ENCODE data around the gene OR6C1.
"Not testable (repeated sequence)": the region's sequence is repeated elsewhere in the genome, so short reads cannot be mapped to it uniquely, and the experiment has no call there.

Gene OR6C1
- total RNA-seq, result 0 reads per million in 9 experiments

DNA sequence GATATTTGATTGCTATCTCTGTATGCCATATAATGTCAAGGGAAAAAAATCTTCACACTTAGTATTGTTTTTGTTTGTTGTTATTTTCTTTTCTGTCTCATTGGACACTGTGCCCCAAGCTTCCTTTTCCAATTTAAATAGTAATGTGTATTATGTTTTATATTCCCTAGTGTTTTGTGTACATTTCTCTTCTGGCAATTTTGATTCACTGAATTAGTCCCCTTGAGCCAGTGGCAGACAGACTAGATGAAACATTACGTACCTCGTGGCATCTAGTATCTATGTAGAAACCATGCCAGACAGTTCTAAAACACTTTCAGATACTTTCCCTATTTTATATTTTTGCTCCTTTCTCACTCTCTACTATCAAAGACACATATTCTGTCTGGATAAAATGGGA is at the start of gene OR6C1:
Gene OR6C1 (plus strand): TSS at position 301 of the 400 bp plus-strand sequence. CDS start 6,257 bp downstream, outside the sequence.
- no peak within 1 kb of the TSS for H3K27ac Mint-ChIP-seq
- ATAC-seq (replicated peaks) (no peak), DNase-seq (no peak)
- H3K4me1 Mint-ChIP-seq (ENCODE audit: low read depth in 2 of 2), result no peaks in the 10 kb centered on the region
- no peaks in the 10 kb centered on the region for H3K36me3 Mint-ChIP-seq (ENCODE audit: insufficient read depth)
- peaks cover 8 to 24% of the 10 kb centered on the region in 2 donors for H3K27me3 Mint-ChIP-seq
- H3K9me3 Mint-ChIP-seq, result no peaks in the 10 kb centered on the region
- H3K4me3 Mint-ChIP-seq, result no peak within 1 kb of the TSS

GRCh38 chr12:55280991-55281390 is 33.2 kb upstream of the OR6C1 start:
- H3K9me3 Mint-ChIP-seq, result no peaks in the 10 kb centered on the region
- no peak overlapping the region for H3K27ac Mint-ChIP-seq
- no peaks in the 10 kb centered on the region for H3K36me3 Mint-ChIP-seq (ENCODE audit: insufficient read depth)
- DNase-seq, result no peak
- no peak overlapping the region for H3K4me3 Mint-ChIP-seq
- H3K27me3 Mint-ChIP-seq, result peaks cover 22 to 39% of the 10 kb centered on the region in 2 donors
- ATAC-seq (replicated peaks), result no peak
- H3K4me1 Mint-ChIP-seq (ENCODE audit: low read depth in 2 of 2), result no peaks in the 10 kb centered on the region

GRCh38 chr12:55289999-55290398 is 24.1 kb upstream of the OR6C1 start:
- no peaks in the 10 kb centered on the region for H3K9me3 Mint-ChIP-seq
- no peak for DNase-seq

GRCh38 chr12:55296469-55296868 is 17.7 kb upstream of the OR6C1 start, which contains the start of gene OR6C6:
OR6C6 (minus strand) TSS chr12:55296569; CDS start chr12:55295232, 1,337 bp downstream.
- H3K9me3 Mint-ChIP-seq, result no peaks in the 10 kb centered on the region
- peaks cover 28% of the 10 kb centered on the region in 2 donors for H3K27me3 Mint-ChIP-seq
- H3K4me3 Mint-ChIP-seq, result no peak within 1 kb of the TSS
- DNase-seq, result no peak
- no peaks in the 10 kb centered on the region for H3K4me1 Mint-ChIP-seq (ENCODE audit: low read depth in 2 of 2)
- H3K27ac Mint-ChIP-seq, result no peak within 1 kb of the TSS
- no peaks in the 10 kb centered on the region for H3K36me3 Mint-ChIP-seq (ENCODE audit: insufficient read depth)
- ATAC-seq (replicated peaks), result no peak

More at GRCh38 chr12:55289999-55290398, 24.1 kb upstream of the OR6C1 start:
- H3K4me1 Mint-ChIP-seq (ENCODE audit: low read depth in 2 of 2), result no peaks in the 10 kb centered on the region
- H3K36me3 Mint-ChIP-seq (ENCODE audit: insufficient read depth), result no peaks in the 10 kb centered on the region
- ATAC-seq (replicated peaks), result no peak
- H3K27me3 Mint-ChIP-seq, result peaks cover 37 to 42% of the 10 kb centered on the region in 2 donors
- H3K4me3 Mint-ChIP-seq, result no peak overlapping the region
- H3K27ac Mint-ChIP-seq, result no peak overlapping the region

DNA sequence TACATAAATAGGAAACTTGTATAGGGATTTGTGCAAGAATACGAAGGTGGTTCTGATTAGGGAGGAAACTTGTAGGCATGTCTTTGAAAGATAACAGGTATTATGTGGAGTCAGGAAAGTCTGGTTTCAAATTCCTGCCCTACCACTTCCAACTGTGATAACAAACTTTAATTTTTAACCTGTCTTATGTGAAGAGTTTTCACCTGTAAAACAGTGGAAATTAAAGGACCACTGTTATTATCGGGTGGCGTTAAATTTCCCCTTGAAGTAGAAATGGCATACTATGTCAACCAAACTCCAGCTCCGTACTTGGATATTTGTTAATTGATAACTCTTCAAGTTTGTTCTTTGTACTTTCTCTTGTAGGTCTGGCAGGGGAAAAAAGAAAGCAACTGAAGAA is 6.1 kb downstream of the OR6C1 start:
- Mint-ChIP-seq H3K4me1 (ENCODE audit: low read depth in 2 of 2) (no peaks in the 10 kb centered on the region), H3K9me3 (no peaks in the 10 kb centered on the region), H3K36me3 (ENCODE audit: insufficient read depth) (no peaks in the 10 kb centered on the region), H3K4me3 (no peak overlapping the region), H3K27ac (no peak overlapping the region), H3K27me3 (peaks cover 17 to 34% of the 10 kb centered on the region in 2 donors)
- ATAC-seq (replicated peaks), result no peak
- DNase-seq, result no peak

DNA sequence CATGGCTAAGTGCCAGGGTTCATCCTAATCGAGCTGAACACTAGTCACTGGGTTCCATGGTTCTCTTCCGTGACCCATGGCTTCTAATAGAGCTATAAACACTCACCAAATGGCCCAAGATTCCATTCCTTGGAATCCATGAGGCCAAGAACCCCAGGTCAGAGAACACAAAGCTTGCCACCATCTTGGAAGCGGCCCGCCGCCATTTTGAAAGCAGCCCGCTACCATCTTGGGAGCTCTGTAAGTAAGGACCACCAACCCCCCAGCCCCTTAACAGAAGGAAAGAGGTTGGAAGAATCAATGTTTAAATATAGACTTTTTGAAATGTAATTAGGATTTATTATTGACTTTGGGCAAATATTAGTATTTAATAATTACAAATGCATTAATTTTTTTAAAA is 11.7 kb downstream of the OR6C1 start:
- not testable (repeated sequence) for H3K36me3 Mint-ChIP-seq (ENCODE audit: insufficient read depth); ATAC-seq (replicated peaks); H3K4me3 Mint-ChIP-seq; H3K4me1 Mint-ChIP-seq (ENCODE audit: low read depth in 2 of 2); DNase-seq; H3K27ac Mint-ChIP-seq; H3K9me3 Mint-ChIP-seq
- peaks cover 13 to 41% of the 10 kb centered on the region in 2 donors for H3K27me3 Mint-ChIP-seq

- Mint-ChIP-seq H3K9me3 (no peaks in the 10 kb centered on the region), H3K36me3 (ENCODE audit: insufficient read depth) (no peaks in the 10 kb centered on the region), H3K4me1 (ENCODE audit: low read depth in 2 of 2) (no peaks in the 10 kb centered on the region), H3K27me3 (peaks cover 3 to 39% of the 10 kb centered on the region in 2 donors), H3K4me3 (no peak within 1 kb of the TSS), H3K27ac (no peak within 1 kb of the TSS)
- no peak for DNase-seq
- no peak for ATAC-seq (replicated peaks)
Observed at GRCh38 chr12:55330446-55330845, 16.3 kb downstream of the OR6C1 start, which contains the start of gene OR6C3. OR6C3 (plus strand) TSS chr12:55330746; CDS start chr12:55331701, 955 bp downstream.

GRCh38 chr12:55336002-55336401 is 21.9 kb downstream of the OR6C1 start:
- Mint-ChIP-seq H3K4me3 (no peak overlapping the region), H3K4me1 (ENCODE audit: low read depth in 2 of 2) (no peaks in the 10 kb centered on the region), H3K27me3 (peaks cover 29 to 44% of the 10 kb centered on the region in 2 donors), H3K27ac (no peak overlapping the region), H3K36me3 (ENCODE audit: insufficient read depth) (no peaks in the 10 kb centered on the region), H3K9me3 (no peaks in the 10 kb centered on the region)
- DNase-seq (no peak), ATAC-seq (replicated peaks) (no peak)

DNA sequence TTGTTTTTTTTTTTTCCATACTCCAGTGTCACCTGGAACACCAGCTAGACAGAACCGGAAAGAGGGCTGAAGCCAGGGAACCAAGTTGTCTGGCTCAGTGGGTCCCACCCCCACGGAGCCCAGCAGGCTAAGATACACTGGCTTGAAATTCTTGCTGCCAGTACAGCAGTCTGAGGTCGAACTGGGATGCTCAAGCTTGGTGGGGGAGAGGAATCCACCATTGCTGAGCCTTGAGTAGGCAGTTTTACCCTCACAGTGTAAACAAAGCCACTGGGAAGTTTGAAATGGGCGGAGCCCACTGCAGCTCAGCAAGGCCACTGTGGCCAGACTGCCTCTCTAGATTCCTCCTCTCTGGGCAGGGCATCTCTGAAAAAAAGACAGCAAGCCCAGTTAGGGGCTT is 41.2 kb downstream of the OR6C1 start:
- not testable (repeated sequence) for H3K27ac Mint-ChIP-seq; ATAC-seq (replicated peaks); H3K9me3 Mint-ChIP-seq

GRCh38 chr12:55362675-55363074 is 48.5 kb downstream of the OR6C1 start, which contains the start of gene OR6C75:
OR6C75 (plus strand) TSS chr12:55362975; CDS start chr12:55365111, 2,136 bp downstream.
- H3K27me3 Mint-ChIP-seq, result peaks cover 32 to 34% of the 10 kb centered on the region in 2 donors
- no peak within 1 kb of the TSS for H3K4me3 Mint-ChIP-seq
- H3K27ac Mint-ChIP-seq, result no peak within 1 kb of the TSS
- H3K4me1 Mint-ChIP-seq (ENCODE audit: low read depth in 2 of 2), result no peaks in the 10 kb centered on the region
- ATAC-seq (replicated peaks) (no peak), DNase-seq (no peak)
- H3K9me3 Mint-ChIP-seq, result no peaks in the 10 kb centered on the region
- no peaks in the 10 kb centered on the region for H3K36me3 Mint-ChIP-seq (ENCODE audit: insufficient read depth)

More for the DNA sequence above, 41.2 kb downstream of the OR6C1 start:
- H3K36me3 Mint-ChIP-seq (ENCODE audit: insufficient read depth); H3K4me1 Mint-ChIP-seq (ENCODE audit: low read depth in 2 of 2); DNase-seq; H3K4me3 Mint-ChIP-seq: not testable (repeated sequence)
- H3K27me3 Mint-ChIP-seq, result peaks cover 37% of the 10 kb centered on the region in 2 donors

GRCh38 chr12:55365086-55365485 is 50.9 kb downstream of the OR6C1 start:
- no peak overlapping the region for H3K27ac Mint-ChIP-seq
- no peaks in the 10 kb centered on the region for H3K4me1 Mint-ChIP-seq (ENCODE audit: low read depth in 2 of 2)
- ATAC-seq (replicated peaks) (no peak), DNase-seq (no peak)
- H3K36me3 Mint-ChIP-seq (ENCODE audit: insufficient read depth), result no peaks in the 10 kb centered on the region
- H3K27me3 Mint-ChIP-seq, result peaks cover 24 to 28% of the 10 kb centered on the region in 2 donors
- no peaks in the 10 kb centered on the region for H3K9me3 Mint-ChIP-seq
- no peak overlapping the region for H3K4me3 Mint-ChIP-seq

All from effector memory CD8-positive, alpha-beta T cell (primary cell).